ENCODE results near the gene KIFAP3. TPM values are rescaled to one million over a fixed set of nuclear protein-coding genes. Genes with fewer than 3 reads are reported as not detected.

KIFAP3 gene
- total RNA-seq, 1 experiment from 2014 or later, result 29.2 TPM

- POLR2A ChIA-PET, result no interaction called here
- BruUV-seq (replicated peaks), result no TSS peak
- H3K27ac Mint-ChIP-seq (ENCODE audit: low read depth, unreplicated experiment), result peak overlapping the region; percentile 23
- TF ChIP-seq, protein P1, sequence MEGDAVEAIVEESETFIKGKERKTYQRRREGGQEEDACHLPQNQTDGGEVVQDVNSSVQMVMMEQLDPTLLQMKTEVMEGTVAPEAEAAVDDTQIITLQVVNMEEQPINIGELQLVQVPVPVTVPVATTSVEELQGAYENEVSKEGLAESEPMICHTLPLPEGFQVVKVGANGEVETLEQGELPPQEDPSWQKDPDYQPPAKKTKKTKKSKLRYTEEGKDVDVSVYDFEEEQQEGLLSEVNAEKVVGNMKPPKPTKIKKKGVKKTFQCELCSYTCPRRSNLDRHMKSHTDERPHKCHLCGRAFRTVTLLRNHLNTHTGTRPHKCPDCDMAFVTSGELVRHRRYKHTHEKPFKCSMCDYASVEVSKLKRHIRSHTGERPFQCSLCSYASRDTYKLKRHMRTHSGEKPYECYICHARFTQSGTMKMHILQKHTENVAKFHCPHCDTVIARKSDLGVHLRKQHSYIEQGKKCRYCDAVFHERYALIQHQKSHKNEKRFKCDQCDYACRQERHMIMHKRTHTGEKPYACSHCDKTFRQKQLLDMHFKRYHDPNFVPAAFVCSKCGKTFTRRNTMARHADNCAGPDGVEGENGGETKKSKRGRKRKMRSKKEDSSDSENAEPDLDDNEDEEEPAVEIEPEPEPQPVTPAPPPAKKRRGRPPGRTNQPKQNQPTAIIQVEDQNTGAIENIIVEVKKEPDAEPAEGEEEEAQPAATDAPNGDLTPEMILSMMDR (IDR thresholded peaks at IDR 0.05; ENCODE audit: unreplicated experiment), result no peak
- CTCF ChIA-PET, result no interaction called here
- no peak overlapping the region for H3K4me3 Mint-ChIP-seq (ENCODE audit: unreplicated experiment)
- intact Hi-C loops (cut with micrococcal nuclease), result loop anchor here (10.0 kb wide), 1 partner anchor 544 kb away; no protein-coding TSS in a partner anchor
- no peak for DNase-seq (ENCODE audit: unreplicated experiment)
- H3K4me1 Mint-ChIP-seq (ENCODE audit: insufficient read depth, unreplicated experiment), result peaks cover 9% of the 10 kb centered on the region
- peaks cover 5% of the 10 kb centered on the region for H3K36me3 Mint-ChIP-seq (ENCODE audit: insufficient read depth, unreplicated experiment)
- H3K9me3 Mint-ChIP-seq (ENCODE audit: unreplicated experiment), result no peaks in the 10 kb centered on the region
- H3K27me3 Mint-ChIP-seq (ENCODE audit: insufficient read depth, unreplicated experiment), result no peaks in the 10 kb centered on the region
These were observed 73.2 kb downstream of the KIFAP3 start for GRCh38 chr1:170001266-170001665.

GRCh38 chr1:169999761-170000160 lies 74.7 kb downstream of the KIFAP3 start:
- no peak overlapping the region for H3K4me3 Mint-ChIP-seq (ENCODE audit: unreplicated experiment)
- no TSS peak for BruUV-seq (replicated peaks)
- no peaks in the 10 kb centered on the region for H3K9me3 Mint-ChIP-seq (ENCODE audit: unreplicated experiment)
- peaks cover 9% of the 10 kb centered on the region for H3K4me1 Mint-ChIP-seq (ENCODE audit: insufficient read depth, unreplicated experiment)
- no peak for DNase-seq (ENCODE audit: unreplicated experiment)
- H3K36me3 Mint-ChIP-seq (ENCODE audit: insufficient read depth, unreplicated experiment), result peaks cover 5% of the 10 kb centered on the region
- H3K27ac Mint-ChIP-seq (ENCODE audit: low read depth, unreplicated experiment), result peak overlapping the region; percentile 70
- TF ChIP-seq, protein P1 (IDR thresholded peaks at IDR 0.05; ENCODE audit: unreplicated experiment), result no peak
- ChIA-PET POLR2A (no interaction called here), CTCF (interaction anchor here (0.6 to 1.7 kb wide), 2 partner anchors 75 to 76 kb away, joined by 3 to 4 read pairs; partner anchors contain the start of gene KIFAP3)
- intact Hi-C loops (cut with micrococcal nuclease), result loop anchor here (10.0 kb wide), 1 partner anchor 545 kb away; no protein-coding TSS in a partner anchor
- no peaks in the 10 kb centered on the region for H3K27me3 Mint-ChIP-seq (ENCODE audit: insufficient read depth, unreplicated experiment)

- H3K4me3 Mint-ChIP-seq (ENCODE audit: unreplicated experiment), result no peak overlapping the region
- POLR2A ChIA-PET, result interaction anchor here (0.6 kb wide), 1 partner anchor 388 kb away, joined by 3 read pairs; no protein-coding TSS in a partner anchor
- H3K27ac Mint-ChIP-seq (ENCODE audit: low read depth, unreplicated experiment), result peak overlapping the region; percentile 70
- BruUV-seq (replicated peaks), result no TSS peak
- peak; percentile 52 for DNase-seq (ENCODE audit: unreplicated experiment)
- H3K9me3 Mint-ChIP-seq (ENCODE audit: unreplicated experiment), result no peaks in the 10 kb centered on the region
- peaks cover 9% of the 10 kb centered on the region for H3K4me1 Mint-ChIP-seq (ENCODE audit: insufficient read depth, unreplicated experiment)
- H3K36me3 Mint-ChIP-seq (ENCODE audit: insufficient read depth, unreplicated experiment), result peaks cover 5% of the 10 kb centered on the region
- CTCF ChIA-PET, result interaction anchor here (0.7 to 1.7 kb wide), 4 partner anchors 64 to 931 kb away, joined by 3 to 5 read pairs (median 4); partner anchors contain the start of gene KIFAP3
- TF ChIP-seq, protein P1 (IDR thresholded peaks at IDR 0.05; ENCODE audit: unreplicated experiment), result no peak
- intact Hi-C loops (cut with micrococcal nuclease), result no loop called here
- H3K27me3 Mint-ChIP-seq (ENCODE audit: insufficient read depth, unreplicated experiment), result no peaks in the 10 kb centered on the region
These were observed 75.2 kb downstream of the KIFAP3 start for GRCh38 chr1:169999331-169999741.

GRCh38 chr1:169995993-169996392 lies 78.5 kb downstream of the KIFAP3 start:
- Mint-ChIP-seq H3K27ac (ENCODE audit: low read depth, unreplicated experiment) (no peak overlapping the region), H3K4me1 (ENCODE audit: insufficient read depth, unreplicated experiment) (peaks cover 9% of the 10 kb centered on the region)
- intact Hi-C loops (cut with micrococcal nuclease), result no loop called here

More at GRCh38 chr1:169995993-169996392, 78.5 kb downstream of the KIFAP3 start:
- CTCF ChIA-PET, result interaction anchor here (0.6 to 1.1 kb wide), 3 partner anchors 60 to 970 kb away, joined by 3 read pairs; no protein-coding TSS in a partner anchor
- Mint-ChIP-seq H3K9me3 (ENCODE audit: unreplicated experiment) (no peaks in the 10 kb centered on the region), H3K36me3 (ENCODE audit: insufficient read depth, unreplicated experiment) (peaks cover 5% of the 10 kb centered on the region), H3K4me3 (ENCODE audit: unreplicated experiment) (no peak overlapping the region), H3K27me3 (ENCODE audit: insufficient read depth, unreplicated experiment) (no peaks in the 10 kb centered on the region)
- TF ChIP-seq, protein P1 (IDR thresholded peaks at IDR 0.05; ENCODE audit: unreplicated experiment), result no peak
- no peak for DNase-seq (ENCODE audit: unreplicated experiment)
- no TSS peak for BruUV-seq (replicated peaks)
- POLR2A ChIA-PET, result interaction anchor here (1.1 kb wide), 1 partner anchor 67 kb away, joined by 5 read pairs; no protein-coding TSS in a partner anchor

Measured in MCF 10A (cell line).